ENCODE results near the gene DLGAP1. TPM values are rescaled to one million over a fixed set of nuclear protein-coding genes. Genes with fewer than 3 reads are reported as not detected.

Gene DLGAP1
- total and polyA plus RNA-seq, 10 of the 15 experiments (the other 5 are each of a cell fraction or from before 2014, with no cell fraction given) = 0.23 to 27.6 (median 1.9) TPM

- FAIRE-seq = no peak
- Histone ChIP-seq H3K9me3 (replicated peaks; ENCODE audit: control insufficient read depth, insufficient read depth, low read length) (no peaks in the 10 kb centered on the region), H4K20me1 (ENCODE audit: control insufficient read depth, insufficient read depth) (no peaks in the 10 kb centered on the region), H3K4me2 (ENCODE audit: control insufficient read depth, insufficient read depth) (no peak overlapping the region), H3K27ac (ENCODE audit: control insufficient read depth, insufficient read depth) (no peak overlapping the region), H2AFZ (ENCODE audit: control insufficient read depth, low read depth, low read length) (no peak overlapping the region), H3K27me3 (replicated peaks in 1 of 2; ENCODE audit: control insufficient read depth in 2 of 2, insufficient read depth in 2 of 2, low read length in 1 of 2) (no peaks in the 10 kb centered on the region), H3K79me2 (ENCODE audit: control insufficient read depth, insufficient read depth, low read length) (no peaks in the 10 kb centered on the region), H3K4me3 (no peak overlapping the region), H3K4me1 (ENCODE audit: control insufficient read depth, insufficient read depth, low read length) (no peaks in the 10 kb centered on the region), H3K36me3 (ENCODE audit: control insufficient read depth in 2 of 2, insufficient read depth in 2 of 2, low read length in 1 of 2) (no peaks in the 10 kb centered on the region; a peak in 1 of 4 replicates), H3K9ac (ENCODE audit: control insufficient read depth, insufficient read depth, low read length) (no peak overlapping the region)
- ChIA-PET SMC1A (ENCODE audit: uncharacterized antibody, unreplicated experiment) (interaction anchor here (0.6 kb wide), 1 partner anchor 341 kb away, joined by 3 read pairs; no protein-coding TSS in a partner anchor), CTCF (interaction anchor here (0.7 to 1.1 kb wide), 2 partner anchors 23 to 45 kb away, joined by 4 to 5 read pairs; no protein-coding TSS in a partner anchor), POLR2A (interaction anchor here (0.8 kb wide), 1 partner anchor 29 kb away, joined by 3 read pairs; no protein-coding TSS in a partner anchor), RAD21 (ENCODE audit: unreplicated experiment) (no interaction called here)
- intact Hi-C loops (cut with micrococcal nuclease; ENCODE audit: unreplicated experiment) (no loop called here), in situ Hi-C loops (cut with MboI) (no loop called here)
- WGBS (ENCODE audit: insufficient coverage, insufficient replicate concordance, low lambda C conversion rate, missing lambda C conversion rate) = 79% methylated on average over 2 of the region's 3 CpGs
- DNase-seq (ENCODE audit: low read depth, low spot score) = no peak
- TF ChIP-seq LARP7 (IDR thresholded peaks at IDR 0.05) (no peak), ZSCAN29 (IDR thresholded peaks at IDR 0.05) (no peak), YY1 (IDR thresholded peaks at IDR 0.05; ENCODE audit: low read depth, low read length) (no peak), ZBTB4 (CRISPR knock-in tag; IDR thresholded peaks at IDR 0.05) (no peak), TCF3 (IDR thresholded peaks at IDR 0.05; ENCODE audit: borderline replicate concordance, insufficient read depth, low read depth, low read length) (no peak), CBFB (IDR thresholded peaks at IDR 0.05; ENCODE audit: low read depth) (no peak), ZNF217 (IDR thresholded peaks at IDR 0.05) (no peak), PAX5 (IDR thresholded peaks at IDR 0.05; ENCODE audit: borderline replicate concordance, low read depth, low read length) (no peak), ATF7 (IDR thresholded peaks at IDR 0.05; ENCODE audit: low read depth) (no peak), PML (IDR thresholded peaks at IDR 0.05; ENCODE audit: low read length) (no peak)
- TF ChIP-seq, protein P1, sequence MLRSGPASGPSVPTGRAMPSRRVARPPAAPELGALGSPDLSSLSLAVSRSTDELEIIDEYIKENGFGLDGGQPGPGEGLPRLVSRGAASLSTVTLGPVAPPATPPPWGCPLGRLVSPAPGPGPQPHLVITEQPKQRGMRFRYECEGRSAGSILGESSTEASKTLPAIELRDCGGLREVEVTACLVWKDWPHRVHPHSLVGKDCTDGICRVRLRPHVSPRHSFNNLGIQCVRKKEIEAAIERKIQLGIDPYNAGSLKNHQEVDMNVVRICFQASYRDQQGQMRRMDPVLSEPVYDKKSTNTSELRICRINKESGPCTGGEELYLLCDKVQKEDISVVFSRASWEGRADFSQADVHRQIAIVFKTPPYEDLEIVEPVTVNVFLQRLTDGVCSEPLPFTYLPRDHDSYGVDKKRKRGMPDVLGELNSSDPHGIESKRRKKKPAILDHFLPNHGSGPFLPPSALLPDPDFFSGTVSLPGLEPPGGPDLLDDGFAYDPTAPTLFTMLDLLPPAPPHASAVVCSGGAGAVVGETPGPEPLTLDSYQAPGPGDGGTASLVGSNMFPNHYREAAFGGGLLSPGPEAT (IDR thresholded peaks at IDR 0.05; ENCODE audit: low read depth) = no peak
- BruUV-seq (replicated peaks) = no TSS peak
- ATAC-seq = no peak
Observed at GRCh38 chr18:3616744-3617143, 838.4 kb downstream of the DLGAP1 start.
